Stimulated activated CD8-positive, alpha-beta memory T cell treated with anti-CD3 and anti-CD28 coated beads, Interleukin-2, amount 100 ng/mL, for 48 hours (primary cell): ENCODE results near the gene NABP1.

Source experiments
- DNase-seq, 2 donors: peaks; one replicate each; pipeline ENCODE4 v3.0.0-alpha.2; 2020; ENCODE audit warnings: low read depth in 2 of 2

NABP1 gene

DNA sequence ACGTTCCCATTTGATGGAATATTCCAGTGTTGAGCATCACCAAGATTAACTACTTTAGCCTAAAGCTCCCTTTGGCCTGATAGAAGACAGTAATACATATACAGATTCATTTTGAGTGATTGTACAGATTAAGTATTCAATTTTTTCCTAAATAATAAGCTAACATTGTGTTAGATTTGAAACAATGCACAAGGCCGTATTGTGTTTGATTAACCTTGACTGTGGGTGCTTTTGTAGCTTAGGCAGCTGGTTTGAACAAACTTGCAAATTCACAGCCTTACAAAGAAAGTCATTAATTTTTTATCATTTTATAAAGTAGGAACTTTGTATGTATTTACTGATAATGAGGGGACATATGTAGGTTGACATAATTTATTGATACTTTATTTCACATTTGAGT lies 29.6 kb downstream of the NABP1 start:
- DNase-seq: no peak

DNA sequence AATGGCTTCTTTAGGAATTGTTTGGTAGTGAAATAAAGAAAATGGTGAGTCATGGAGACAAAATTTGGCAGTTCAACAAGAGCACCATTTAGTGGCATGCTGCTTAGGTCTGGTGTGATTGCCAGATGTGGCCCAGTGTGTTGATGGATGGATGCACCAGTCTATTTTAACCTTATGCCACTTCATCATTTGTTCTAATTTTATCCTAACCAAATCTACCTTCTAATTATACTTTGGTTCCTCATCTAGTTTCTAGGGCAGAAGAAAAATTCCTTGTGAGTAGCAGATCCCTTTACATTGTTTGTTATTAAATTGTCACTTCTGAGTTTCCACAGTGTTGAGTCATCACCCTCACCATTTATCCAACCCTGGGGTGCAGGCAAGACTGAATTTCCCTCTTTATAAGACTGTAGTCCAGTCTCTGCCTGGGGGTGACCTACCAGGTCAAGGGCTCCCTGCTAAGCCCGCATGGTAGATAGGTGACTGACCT lies 32.5 kb downstream of the NABP1 start:
- DNase-seq: no peak

DNA sequence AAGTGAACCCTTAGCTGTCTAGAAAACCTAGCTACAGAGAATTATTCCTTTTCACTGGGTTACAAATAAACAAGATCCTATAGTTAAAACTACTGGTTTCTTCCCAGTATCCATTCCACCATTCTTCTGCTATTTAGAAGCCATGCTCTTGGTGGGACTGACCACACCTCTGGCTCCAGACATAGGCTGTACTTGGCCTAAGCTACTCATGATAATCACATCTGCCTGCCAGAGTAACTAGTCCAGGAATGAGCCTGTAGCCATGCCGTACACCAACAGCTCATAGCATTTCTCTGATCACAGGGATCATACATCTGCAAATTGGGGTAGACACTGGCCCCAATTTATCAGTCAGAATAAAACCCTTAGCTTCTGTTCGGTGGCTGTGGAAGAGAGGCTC lies 33.7 kb downstream of the NABP1 start:
- DNase-seq: no peak

DNA sequence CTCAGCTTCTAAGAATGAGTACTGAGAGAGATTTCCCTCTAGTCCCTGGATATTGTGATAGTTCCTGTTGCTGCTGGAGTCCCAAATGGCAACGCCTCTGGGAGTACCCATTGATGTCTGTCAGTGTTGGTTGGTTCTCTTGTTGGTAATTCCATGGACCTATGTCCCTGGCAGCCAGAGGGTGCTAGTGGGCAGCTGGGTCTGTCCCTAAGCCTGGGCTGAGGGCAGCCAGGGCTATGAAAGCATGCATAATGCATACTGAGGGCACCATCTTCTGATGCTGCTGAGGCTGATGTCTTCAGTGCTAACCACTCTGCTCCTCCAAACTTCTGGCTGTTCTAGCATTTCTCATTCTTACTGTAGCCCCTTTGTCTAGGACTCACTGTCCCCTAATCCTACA lies 35.9 kb downstream of the NABP1 start:
- no peak for DNase-seq

DNA sequence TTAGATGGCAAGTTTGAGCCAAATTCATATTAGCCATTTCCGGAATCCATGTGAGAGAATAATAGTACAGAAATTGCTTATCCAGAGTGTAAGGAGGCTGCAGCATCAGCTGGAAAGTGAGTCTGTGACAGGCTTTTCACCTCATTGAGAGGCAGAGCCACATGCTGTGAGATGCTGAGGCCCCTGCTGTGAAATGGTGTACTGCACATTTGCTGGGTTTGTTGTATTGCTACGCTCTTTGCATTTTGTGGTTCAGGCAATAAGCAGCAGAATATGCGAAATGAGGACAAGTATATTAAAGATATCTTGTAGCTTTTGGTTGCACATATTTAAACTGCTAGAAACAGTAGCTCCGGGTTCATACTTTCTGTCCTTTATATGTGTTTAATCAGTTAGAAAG lies 37.0 kb downstream of the NABP1 start:
- DNase-seq: no peak

DNA sequence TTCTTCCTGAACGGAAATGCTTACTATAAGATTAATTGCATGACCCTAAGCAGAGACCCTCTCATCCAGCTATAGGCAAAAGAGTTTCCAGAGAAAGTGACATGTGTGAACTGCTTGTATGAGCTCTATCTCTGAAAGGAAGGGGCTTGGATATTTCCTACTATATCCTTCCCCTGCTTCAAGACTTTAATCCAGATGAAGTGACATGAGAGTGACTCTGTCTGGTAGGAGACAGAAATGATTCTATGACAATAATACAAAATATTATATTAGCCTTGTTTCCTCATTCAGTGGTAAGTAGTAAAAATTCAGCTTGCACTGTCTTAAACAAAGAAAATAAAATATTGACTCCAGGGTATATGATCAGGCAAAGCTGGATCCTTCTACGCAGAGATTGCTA lies 37.5 kb downstream of the NABP1 start:
- no peak for DNase-seq

DNA sequence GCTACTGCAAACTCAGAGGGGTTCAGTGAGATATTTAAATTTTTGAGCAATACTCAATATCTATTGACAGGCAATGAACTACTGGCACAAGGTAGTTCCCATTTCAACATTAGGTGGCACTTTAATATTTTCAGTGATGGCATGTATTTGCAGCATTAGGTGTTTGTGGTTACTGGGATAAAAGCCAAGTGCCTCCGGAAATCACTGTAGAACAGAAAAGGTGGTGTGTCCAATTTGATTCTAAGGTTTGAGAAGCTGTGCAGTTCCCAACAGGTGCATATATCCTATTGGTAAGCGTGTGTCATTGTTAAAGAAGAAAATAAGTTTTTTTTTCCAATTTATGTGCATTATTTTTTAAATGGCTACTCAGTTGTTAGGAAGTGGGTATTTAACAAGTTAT lies 41.3 kb downstream of the NABP1 start:
- no peak for DNase-seq

DNA sequence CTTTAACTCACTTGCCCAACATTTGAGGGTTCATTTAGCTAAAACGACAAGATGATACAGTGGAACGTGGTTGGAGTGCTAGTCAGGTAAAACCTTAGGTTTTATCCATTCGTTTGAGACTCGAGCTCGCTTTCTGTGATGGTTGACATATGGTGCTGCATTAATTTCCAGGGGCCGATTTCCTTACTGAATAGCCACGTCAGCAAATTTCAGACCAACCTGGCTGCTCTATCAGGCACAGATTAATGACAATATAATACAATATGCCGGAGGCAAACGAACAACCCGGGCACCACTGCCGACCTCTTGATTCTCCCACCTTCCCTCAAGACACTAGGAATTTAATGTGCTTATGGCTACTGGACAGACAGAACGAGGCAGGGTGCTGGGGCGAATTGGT lies 42.0 kb downstream of the NABP1 start:
- no peak for DNase-seq

DNA sequence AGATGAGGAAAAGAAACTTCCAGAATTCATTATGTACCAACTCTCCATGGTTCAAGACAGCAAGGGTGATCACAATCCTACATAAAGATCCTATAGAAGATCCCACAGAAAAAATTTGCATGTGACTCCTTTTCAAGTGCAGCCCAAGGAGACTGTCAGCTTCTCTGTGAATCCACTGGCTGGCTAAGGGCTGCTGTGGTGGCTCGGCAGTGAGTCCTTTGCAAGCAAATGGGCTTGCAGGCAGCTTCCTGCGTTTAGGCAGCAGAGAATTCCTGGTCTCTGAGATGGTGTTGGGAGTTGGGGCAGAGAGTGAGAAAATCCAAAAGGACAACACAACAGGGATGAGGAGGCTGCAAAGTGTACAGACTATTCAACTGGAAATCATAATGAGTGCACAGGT lies 43.4 kb downstream of the NABP1 start:
- no peak for DNase-seq

DNA sequence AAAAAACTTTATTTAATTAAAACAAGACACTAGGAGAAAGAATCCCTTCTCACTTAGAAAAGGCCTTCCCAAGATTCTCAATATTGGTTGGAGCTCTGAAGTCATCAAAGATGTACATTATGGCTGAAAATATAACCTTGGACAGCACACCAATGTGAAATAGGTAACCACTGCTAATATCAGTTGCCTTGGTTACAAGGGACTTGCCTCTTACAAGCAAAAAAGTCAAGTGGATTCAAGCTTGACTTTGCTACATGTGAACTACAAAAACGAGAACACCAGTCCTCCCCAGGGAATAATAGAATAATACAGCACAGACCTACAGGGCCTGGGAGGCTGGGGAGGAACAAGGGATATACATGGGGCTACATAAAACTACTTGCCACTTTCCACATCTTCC lies 46.1 kb downstream of the NABP1 start:
- DNase-seq: no peak

DNA sequence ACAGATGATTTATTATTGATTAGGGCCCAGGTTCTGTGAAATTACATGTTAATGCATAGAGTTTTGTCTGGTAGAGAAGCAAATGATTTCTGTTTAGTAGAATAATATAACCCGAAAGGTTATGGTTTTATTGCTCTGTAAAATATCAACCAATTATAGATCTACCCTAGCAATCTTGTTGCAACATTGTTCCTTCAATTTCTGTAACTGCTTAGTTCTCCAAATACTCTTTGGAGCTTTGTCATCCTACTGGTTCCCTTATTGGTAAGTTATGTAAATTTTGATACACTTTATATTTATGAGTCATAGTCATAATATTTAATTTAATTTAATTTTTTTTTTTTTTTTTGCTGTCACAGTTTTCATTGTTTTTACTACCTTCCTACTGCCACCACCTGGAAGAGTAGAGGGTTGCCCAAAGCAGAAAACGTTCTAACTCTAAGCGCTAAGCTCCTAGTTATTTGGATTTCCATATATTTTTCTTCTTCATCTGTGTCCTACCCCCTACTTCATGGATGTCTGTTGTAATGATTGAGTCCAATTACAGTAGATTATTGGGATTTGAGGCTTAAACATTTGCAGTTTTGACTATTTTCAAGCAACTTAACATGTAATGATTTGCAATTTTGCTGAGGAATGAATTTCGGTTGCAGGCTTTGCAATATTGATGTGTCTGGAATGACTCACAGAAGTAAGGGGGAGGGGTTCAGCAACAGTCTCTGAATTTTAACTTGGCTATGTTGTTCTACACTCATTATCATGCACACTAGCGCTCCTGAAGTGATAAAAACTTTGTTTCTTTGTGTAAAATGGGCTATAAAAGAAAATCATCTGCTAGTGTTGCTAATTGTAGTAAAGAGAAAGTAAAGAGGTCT lies 51.1 kb downstream of the NABP1 start:
- no peak for DNase-seq

DNA sequence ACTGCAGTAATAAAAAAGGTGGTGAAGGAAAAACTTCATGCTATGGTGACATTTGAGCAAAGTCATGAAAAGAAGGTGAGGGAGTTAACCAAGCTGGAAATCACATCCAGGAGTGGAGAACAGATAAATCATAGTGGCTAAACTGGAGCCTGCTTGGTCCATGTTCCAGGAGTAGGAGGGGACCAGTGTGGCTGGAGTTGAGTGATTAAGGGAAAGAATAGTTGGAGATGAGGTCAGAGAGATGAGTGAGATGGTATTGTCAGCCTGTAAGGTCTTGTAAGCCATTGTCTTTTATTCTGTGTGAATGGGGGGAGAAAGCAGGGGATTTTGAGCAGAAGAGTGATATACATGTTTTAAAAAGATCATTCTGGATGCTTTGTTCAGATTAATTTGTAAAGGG lies 52.3 kb downstream of the NABP1 start:
- DNase-seq: no peak
